GM12878 (cell line): ENCODE data around the gene LBR. TPM values are rescaled to one million over a fixed set of nuclear protein-coding genes. Genes with fewer than 3 reads are reported as not detected.
A peak's percentile ranks its signal among the peaks of the same experiment; 100 is the strongest.

Source experiments
- ATAC-seq: fragments of 200-7000 bp; cut with Tn5 transposase; 3 replicates; pipeline ENCODE4 v1.9.1; 2020; ENCODE audit warnings: mild to moderate bottlenecking, moderate library complexity
- BruUV-seq: library from RNA; stranded (reverse); fragments of 400-500 nt; replicated peaks from 2 replicates; lab custom pipeline; 2021; lab: Mats Ljungman, UMichigan
- CTCF ChIA-PET: fragments of 300-600 bp; sonication (Branson Sonifier 250); formaldehyde crosslinking; extraction: SDS; loops from one replicate; lab custom pipeline; 2021; ENCODE audit warnings: inconsistent platforms; lab: Yijun Ruan, JAX
- POLR2A ChIA-PET: fragments of 350-600 bp; formaldehyde crosslinking; extraction: SDS; loops from one replicate; lab custom pipeline; 2021; ENCODE audit warnings: inconsistent platforms; lab: Charles Lee
- RAD21 ChIA-PET: fragments of 300-600 bp; sonication (Branson Sonifier 250); formaldehyde crosslinking; loops from one replicate; lab custom pipeline; 2023; ENCODE audit warnings: antibody characterized with exemption; ENCODE audit not compliant: unreplicated experiment; lab: Charles Lee
- SMC1A ChIA-PET: fragments of 300-600 bp; sonication (Branson Sonifier 250); formaldehyde crosslinking; loops from one replicate; lab custom pipeline; 2023; ENCODE audit not compliant: unreplicated experiment, uncharacterized antibody; lab: Charles Lee
- DNase-seq: peaks from one replicate; pipeline ENCODE4 v3.0.0-alpha.2; 2011; ENCODE audit warnings: low read depth, low spot score
- FAIRE-seq: peaks from 3 replicates; lab custom pipeline; 2011; peaks lifted over from hg19 to GRCh38; lab: Jason Lieb, UNC
- H2AFZ ChIP-seq: 2 replicates; pipeline ENCODE4 v1.6.0; 2011; ENCODE audit warnings: low read depth, low read length, control low read depth; ENCODE audit not compliant: control insufficient read depth
- H3K27ac ChIP-seq: 2 replicates; pipeline ENCODE4 v1.5.1; 2011; ENCODE audit warnings: control low read depth; ENCODE audit not compliant: control insufficient read depth, insufficient read depth
- H3K27me3 ChIP-seq, 2 experiments: replicated peaks in 1 of 2; 2 replicates each; pipeline versions ENCODE4 v1.6.0 to v1.6.1; 2011; ENCODE audit warnings: low read length in 1 of 2; ENCODE audit not compliant: control insufficient read depth in 2 of 2, insufficient read depth in 2 of 2
- H3K36me3 ChIP-seq, 2 experiments: 2 replicates each; pipeline ENCODE4 v1.5.1; 2011; ENCODE audit warnings: low read length in 1 of 2; ENCODE audit not compliant: control insufficient read depth in 2 of 2, insufficient read depth in 2 of 2
- H3K4me1 ChIP-seq: 2 replicates; pipeline ENCODE4 v1.6.1; 2011; ENCODE audit warnings: mild to moderate bottlenecking, low read length, moderate library complexity, mixed read lengths; ENCODE audit not compliant: control insufficient read depth, insufficient read depth
- H3K4me2 ChIP-seq: 2 replicates; pipeline ENCODE4 v1.6.0; 2011; ENCODE audit warnings: control low read depth; ENCODE audit not compliant: control insufficient read depth, insufficient read depth
- H3K4me3 ChIP-seq: fragments of 200-600 bp; sonication (generic); 2 replicates; pipeline ENCODE4 v1.5.1; 2016
- H3K79me2 ChIP-seq: 2 replicates; pipeline ENCODE4 v1.6.0; 2011; ENCODE audit warnings: low read length; ENCODE audit not compliant: control insufficient read depth, insufficient read depth
- H3K9ac ChIP-seq: 2 replicates; pipeline ENCODE4 v1.8.0; 2011; ENCODE audit warnings: low read length, control low read depth, mixed read lengths; ENCODE audit not compliant: control insufficient read depth, insufficient read depth
- H3K9me3 ChIP-seq: replicated peaks from 3 replicates; pipeline ENCODE4 v1.5.1; 2011; ENCODE audit warnings: mild to moderate bottlenecking, low read length; ENCODE audit not compliant: control insufficient read depth, insufficient read depth
- H4K20me1 ChIP-seq: 2 replicates; pipeline ENCODE4 v1.6.0; 2011; ENCODE audit not compliant: control insufficient read depth, insufficient read depth
- BHLHE40 ChIP-seq, 2 experiments: fragments of 450-650 bp in 1 of 2; IDR thresholded peaks; 2 replicates each; pipeline ENCODE4 v1.6.1; 2011 to 2017; ENCODE audit warnings: low read depth in 2 of 2, borderline replicate concordance in 1 of 2, improper control_type of control experiment in 1 of 2, low read length in 1 of 2, mild to moderate bottlenecking in 1 of 2
- BRCA1 ChIP-seq: IDR thresholded peaks from 2 replicates; pipeline ENCODE4 v1.6.1; 2011; ENCODE audit warnings: low read depth, low read length, improper control_type of control experiment
- DPF2 ChIP-seq: fragments of 450-650 bp; IDR thresholded peaks from 2 replicates; pipeline ENCODE4 v1.6.1; 2017; ENCODE audit warnings: mild to moderate bottlenecking
- IKZF1 ChIP-seq: fragments of 450-650 bp; conservative IDR thresholded peaks from 2 replicates; pipeline ENCODE4 v1.6.1; 2017; ENCODE audit warnings: antibody characterized with exemption, mild to moderate bottlenecking
- SMAD5 ChIP-seq: IDR thresholded peaks from 2 replicates; pipeline ENCODE4 v1.6.1; 2016; ENCODE audit warnings: antibody characterized with exemption, low read depth
- SREBF1 ChIP-seq: IDR thresholded peaks from 2 replicates; pipeline ENCODE4 v1.6.1; 2012; ENCODE audit warnings: mild to moderate bottlenecking, low read length
- TARDBP ChIP-seq: IDR thresholded peaks from 2 replicates; pipeline ENCODE4 v1.6.1; 2016; ENCODE audit warnings: borderline replicate concordance
- TCF12 ChIP-seq: IDR thresholded peaks from 2 replicates; pipeline ENCODE4 v1.6.1; 2011; ENCODE audit warnings: low read depth, mild to moderate bottlenecking, low read length
- ZNF207 ChIP-seq: fragments of 450-650 bp; IDR thresholded peaks from 2 replicates; pipeline ENCODE4 v1.6.1; 2014; ENCODE audit warnings: antibody characterized with exemption, mild to moderate bottlenecking, borderline replicate concordance
- ZNF384 ChIP-seq: IDR thresholded peaks from 2 replicates; pipeline ENCODE4 v1.6.1; 2012; ENCODE audit warnings: low read depth, mild to moderate bottlenecking, low read length, improper control_type of control experiment, borderline replicate concordance
- WGBS: methylation state at CpG from one replicate; pipeline ENCODE4 v1.1.6; 2016; ENCODE audit warnings: low lambda C conversion rate; ENCODE audit not compliant: insufficient replicate concordance, insufficient coverage; ENCODE audit errors: missing lambda C conversion rate; 5-methylcytosine and 5-hydroxymethylcytosine counted together
- in situ Hi-C: fragments of 300-500 bp; cut with MboI; formaldehyde crosslinking; loops from 9 replicates; pipeline ENCODE4 v1.14.3; 2018; ENCODE audit warnings: mixed read lengths
- intact Hi-C: fragments of 100-400 bp; cut with micrococcal nuclease; formaldehyde crosslinking; loops from one replicate; pipeline ENCODE4 v1.14.2; 2022; ENCODE audit not compliant: unreplicated experiment
- polyA plus RNA-seq, 11 experiments: library from polyadenylated mRNA; depleted of rRNA in 4 of 11; unstranded in 6 of 11; stranded (reverse) in 5 of 11; fragments of >200 nt; fragmentation: Nextera tagmentation in 4 of 11; fragmentation: Illumina TruSeq in 1 of 11; extraction: Ambion mirVana in 4 of 11; extraction: Trizol in 1 of 11; gene quantifications; 1 replicate in 1 of 11; 2 replicates in 10 of 11; pipeline versions ENCODE4 v1.2.1 to v1.2.3, GENCODE V29; 2011 to 2016; ENCODE audit warnings: inconsistent platforms in 2 of 11, missing spikeins in 2 of 11, low read depth in 1 of 11
- total RNA-seq, 4 experiments: library from RNA; depleted of rRNA in 3 of 4; stranded (reverse); fragments of >200 nt in 3 of 4; fragmentation: Illumina TruSeq in 1 of 4; extraction: Trizol in 1 of 4; gene quantifications; 2 replicates each; pipeline versions ENCODE4 v1.2.1 to v1.2.3, GENCODE V29; 2013 to 2021
- TF ChIP-seq, protein P1 (sequence below): IDR thresholded peaks from 2 replicates; pipeline ENCODE4 v1.6.1; 2012; ENCODE audit warnings: low read depth, low read length, improper control_type of control experiment
- TF ChIP-seq, protein P2 (sequence below): fragments of 150-350 bp; IDR thresholded peaks from 2 replicates; pipeline ENCODE4 v1.6.1; 2016; ENCODE audit warnings: low read depth, low read length

Gene LBR
- total and polyA plus RNA-seq, 10 of the 15 experiments (the other 5 are each of a cell fraction or from before 2014, with no cell fraction given), result 81.8 to 178 (median 114) TPM

GRCh38 chr1:225460021-225460736 lies 32.3 kb upstream of the LBR start (continued):
- no peak for TF ChIP-seq SREBF1

DNA sequence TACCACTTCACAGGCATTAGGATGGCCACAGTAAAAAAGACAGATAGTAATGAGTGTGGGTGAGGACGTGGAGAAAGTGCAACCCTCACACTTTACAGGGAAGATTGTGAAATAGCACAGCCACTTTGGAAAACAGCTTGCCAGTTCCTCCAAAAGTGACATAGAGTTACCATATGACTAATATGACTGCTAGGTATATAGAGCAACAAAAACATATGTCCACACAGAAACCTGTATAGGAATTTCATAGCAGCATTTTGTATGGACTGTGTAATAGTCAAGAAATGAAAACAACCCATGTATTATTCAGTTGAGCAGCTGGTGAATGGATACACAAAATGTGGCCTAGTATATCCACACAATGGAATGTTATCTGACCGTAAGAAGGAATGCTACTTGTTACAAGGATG lies 30.4 kb upstream of the LBR start:
- CTCF ChIA-PET, result no interaction called here
- BruUV-seq, result no TSS peak

DNA sequence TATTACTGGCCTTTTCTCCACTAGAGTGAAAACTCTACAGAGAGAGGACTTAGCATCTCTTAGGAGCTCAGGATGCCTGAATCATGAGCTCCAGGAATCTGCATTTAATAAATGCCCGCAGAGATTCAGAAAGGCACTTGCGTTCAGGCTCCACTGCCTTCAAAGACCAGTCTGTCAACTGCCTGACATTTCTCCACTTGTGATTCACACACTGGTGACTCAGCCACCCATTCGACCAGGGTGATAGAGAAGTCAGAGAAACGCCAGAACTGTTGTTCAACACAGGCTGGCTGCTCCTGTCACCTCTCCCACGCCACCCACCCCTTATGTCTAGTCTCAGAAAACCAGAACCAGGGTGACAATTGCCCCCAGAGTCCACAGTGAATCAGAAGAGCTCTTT lies 26.9 kb upstream of the LBR start:
- WGBS, result 20% methylated on average over 5 of the region's 5 CpGs
- H3K4me3 ChIP-seq, result no peak overlapping the region
- H3K9ac ChIP-seq, result no peak overlapping the region
- SMC1A ChIA-PET, result interaction anchor here (1.3 to 1.9 kb wide), 4 partner anchors 9 to 30 kb away, joined by 3 to 11 read pairs (median 6); no protein-coding TSS in a partner anchor
- no peaks in the 10 kb centered on the region for H3K79me2 ChIP-seq
- H3K9me3 ChIP-seq, result no peaks in the 10 kb centered on the region; the same call in 2 of the 3 replicates
- in situ Hi-C loops, result no loop called here
- BruUV-seq, result no TSS peak
- CTCF ChIA-PET, result interaction anchor here (1.3 to 1.6 kb wide), 4 partner anchors 10 to 28 kb away, joined by 3 to 9 read pairs (median 4); no protein-coding TSS in a partner anchor
- no peaks in the 10 kb centered on the region for H3K36me3 ChIP-seq
- intact Hi-C loops, result no loop called here
- RAD21 ChIA-PET, result interaction anchor here (0.6 to 1.5 kb wide), 6 partner anchors 11 to 536 kb away, joined by 3 to 7 read pairs (median 4); no protein-coding TSS in a partner anchor
- H3K4me1 ChIP-seq, result no peaks in the 10 kb centered on the region
- H4K20me1 ChIP-seq, result no peaks in the 10 kb centered on the region
- no peak for DNase-seq
- FAIRE-seq, result no peak
- no peaks in the 10 kb centered on the region for H3K27me3 ChIP-seq
- no peak overlapping the region for H2AFZ ChIP-seq
- POLR2A ChIA-PET, result interaction anchor here (0.6 to 1.3 kb wide), 6 partner anchors 9 to 488 kb away, joined by 3 to 4 read pairs (median 4); partner anchors contain the start of gene LBR
- no peak overlapping the region for H3K4me2 ChIP-seq
- no peak overlapping the region for H3K27ac ChIP-seq
- peak; percentile 78 for ATAC-seq
- TF ChIP-seq, protein P1, sequence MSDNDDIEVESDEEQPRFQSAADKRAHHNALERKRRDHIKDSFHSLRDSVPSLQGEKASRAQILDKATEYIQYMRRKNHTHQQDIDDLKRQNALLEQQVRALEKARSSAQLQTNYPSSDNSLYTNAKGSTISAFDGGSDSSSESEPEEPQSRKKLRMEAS, result no peak
- TF ChIP-seq, protein P2, sequence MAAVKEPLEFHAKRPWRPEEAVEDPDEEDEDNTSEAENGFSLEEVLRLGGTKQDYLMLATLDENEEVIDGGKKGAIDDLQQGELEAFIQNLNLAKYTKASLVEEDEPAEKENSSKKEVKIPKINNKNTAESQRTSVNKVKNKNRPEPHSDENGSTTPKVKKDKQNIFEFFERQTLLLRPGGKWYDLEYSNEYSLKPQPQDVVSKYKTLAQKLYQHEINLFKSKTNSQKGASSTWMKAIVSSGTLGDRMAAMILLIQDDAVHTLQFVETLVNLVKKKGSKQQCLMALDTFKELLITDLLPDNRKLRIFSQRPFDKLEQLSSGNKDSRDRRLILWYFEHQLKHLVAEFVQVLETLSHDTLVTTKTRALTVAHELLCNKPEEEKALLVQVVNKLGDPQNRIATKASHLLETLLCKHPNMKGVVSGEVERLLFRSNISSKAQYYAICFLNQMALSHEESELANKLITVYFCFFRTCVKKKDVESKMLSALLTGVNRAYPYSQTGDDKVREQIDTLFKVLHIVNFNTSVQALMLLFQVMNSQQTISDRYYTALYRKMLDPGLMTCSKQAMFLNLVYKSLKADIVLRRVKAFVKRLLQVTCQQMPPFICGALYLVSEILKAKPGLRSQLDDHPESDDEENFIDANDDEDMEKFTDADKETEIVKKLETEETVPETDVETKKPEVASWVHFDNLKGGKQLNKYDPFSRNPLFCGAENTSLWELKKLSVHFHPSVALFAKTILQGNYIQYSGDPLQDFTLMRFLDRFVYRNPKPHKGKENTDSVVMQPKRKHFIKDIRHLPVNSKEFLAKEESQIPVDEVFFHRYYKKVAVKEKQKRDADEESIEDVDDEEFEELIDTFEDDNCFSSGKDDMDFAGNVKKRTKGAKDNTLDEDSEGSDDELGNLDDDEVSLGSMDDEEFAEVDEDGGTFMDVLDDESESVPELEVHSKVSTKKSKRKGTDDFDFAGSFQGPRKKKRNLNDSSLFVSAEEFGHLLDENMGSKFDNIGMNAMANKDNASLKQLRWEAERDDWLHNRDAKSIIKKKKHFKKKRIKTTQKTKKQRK, result no peak
- TF ChIP-seq BRCA1 (no peak), BHLHE40 (IDR thresholded peaks at IDR 0.05; ENCODE audit: borderline replicate concordance in 1 of 2, low read depth in 2 of 2, low read length in 1 of 2) (peak in 1 of 2 experiments; percentile 39; a peak in 1 of 4 replicates), IKZF1 (peak; percentile 37; the same call in 1 of the 2 replicates), TARDBP (no peak), SMAD5 (no peak), ZNF384 (no peak), DPF2 (0 out of 2 replicates have a peak, but pooled peaks have one; percentile 50)

More for the DNA sequence above, 30.4 kb upstream of the LBR start:
- 50% methylated on average over 2 of the region's 2 CpGs for whole genome bisulfite sequencing
- in situ Hi-C loops, result no loop called here
- Histone ChIP-seq H3K36me3 (no peaks in the 10 kb centered on the region), H3K4me1 (no peaks in the 10 kb centered on the region), H2AFZ (no peak overlapping the region), H3K27ac (no peak overlapping the region), H3K4me3 (no peak overlapping the region), H3K9ac (no peak overlapping the region), H3K4me2 (no peak overlapping the region), H4K20me1 (no peaks in the 10 kb centered on the region), H3K9me3 (no peaks in the 10 kb centered on the region; the same call in 2 of the 3 replicates), H3K27me3 (no peaks in the 10 kb centered on the region), H3K79me2 (no peaks in the 10 kb centered on the region)
- SMC1A ChIA-PET, result no interaction called here
- no peak for FAIRE-seq
- TF ChIP-seq TCF12 (no peak), ZNF207 (no peak)
- ATAC-seq, result no peak
- intact Hi-C loops, result no loop called here
- DNase-seq, result no peak
- POLR2A ChIA-PET, result interaction anchor here (0.7 kb wide), 1 partner anchor 658 kb away, joined by 6 read pairs; no protein-coding TSS in a partner anchor
- RAD21 ChIA-PET, result no interaction called here
